Neural cell (in vitro differentiated cells): ENCODE results near the gene GRAMD4.

Experiments used
- EP300 ChIP-seq: fragments of 450-650 bp; conservative IDR thresholded peaks from 2 replicates; pipeline ENCODE4 v1.6.1; 2014; ENCODE audit warnings: antibody characterized with exemption, mild to moderate bottlenecking, moderate library complexity; ENCODE audit not compliant: poor library complexity, severe bottlenecking
- EZH2 ChIP-seq: fragments of 200-600, 300-800 bp; shearing (Covaris generic), sonication (generic); IDR thresholded peaks from 2 replicates; pipeline ENCODE4 v1.6.1; 2014; ENCODE audit warnings: antibody characterized with exemption, low read length, borderline replicate concordance, mild to moderate bottlenecking; ENCODE audit not compliant: insufficient read depth, poor library complexity, severe bottlenecking
- POLR2AphosphoS5 ChIP-seq: IDR thresholded peaks from 2 replicates; pipeline ENCODE4 v1.6.1; 2012
- RAD21 ChIP-seq: fragments of 450-650 bp; conservative IDR thresholded peaks from 2 replicates; pipeline ENCODE4 v1.6.1; 2014; ENCODE audit warnings: antibody characterized with exemption, mild to moderate bottlenecking, moderate library complexity
- TAF1 ChIP-seq: IDR thresholded peaks from 2 replicates; pipeline ENCODE4 v1.6.1; 2012; ENCODE audit warnings: low read depth
- TF ChIP-seq, protein P1 (sequence below): fragments of 450-650 bp; IDR thresholded peaks from 2 replicates; pipeline ENCODE4 v1.5.1; 2014; ENCODE audit warnings: antibody characterized with exemption, mild to moderate bottlenecking, moderate library complexity; ENCODE audit not compliant: poor library complexity, severe bottlenecking

DNA sequence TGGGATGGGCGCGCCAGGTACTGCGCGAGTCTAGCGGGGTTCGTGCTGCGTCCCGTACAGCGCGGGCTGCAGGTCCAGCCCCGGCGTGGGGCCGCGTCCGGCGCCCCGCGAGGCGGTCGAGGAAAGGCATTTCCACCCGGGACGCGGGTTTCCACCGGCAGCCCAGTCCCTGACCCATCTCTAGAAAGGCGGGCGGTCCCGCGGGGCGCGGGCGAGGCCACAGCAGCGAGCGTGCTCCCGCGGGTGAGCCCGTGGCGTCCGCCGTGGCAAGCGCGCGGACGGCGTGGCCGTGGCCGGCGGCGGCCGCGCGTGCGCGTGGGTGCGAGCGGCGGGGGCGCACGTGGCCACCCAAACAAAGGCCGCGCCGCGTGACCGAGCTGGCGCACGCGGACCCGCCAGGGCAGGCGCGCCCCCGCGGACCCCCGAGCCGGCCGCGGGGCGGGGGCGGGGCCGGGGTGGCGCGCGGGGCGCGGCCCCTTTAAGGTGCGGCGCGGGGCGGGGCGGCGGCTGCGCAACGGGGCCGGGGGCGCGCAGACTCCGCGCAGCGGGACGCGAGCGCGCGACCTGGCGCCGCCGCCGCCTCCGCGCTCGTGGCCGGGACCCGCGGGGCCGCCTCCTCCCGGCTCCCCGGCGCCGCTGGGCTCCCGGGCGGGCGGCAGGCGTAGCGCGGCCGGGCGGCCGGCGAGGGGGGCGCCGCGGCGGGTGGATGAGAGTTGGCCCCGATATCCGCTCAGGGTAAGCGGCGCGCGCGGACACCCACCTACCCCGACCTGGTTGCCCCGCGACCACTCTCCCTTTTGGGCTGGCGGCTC is 43.4 kb upstream of the GRAMD4 start:
- TF ChIP-seq EP300 (peak; percentile 17), POLR2AphosphoS5 (peak; percentile 35), RAD21 (no peak), TAF1 (no peak), EZH2 (no peak)
- TF ChIP-seq, protein P1, sequence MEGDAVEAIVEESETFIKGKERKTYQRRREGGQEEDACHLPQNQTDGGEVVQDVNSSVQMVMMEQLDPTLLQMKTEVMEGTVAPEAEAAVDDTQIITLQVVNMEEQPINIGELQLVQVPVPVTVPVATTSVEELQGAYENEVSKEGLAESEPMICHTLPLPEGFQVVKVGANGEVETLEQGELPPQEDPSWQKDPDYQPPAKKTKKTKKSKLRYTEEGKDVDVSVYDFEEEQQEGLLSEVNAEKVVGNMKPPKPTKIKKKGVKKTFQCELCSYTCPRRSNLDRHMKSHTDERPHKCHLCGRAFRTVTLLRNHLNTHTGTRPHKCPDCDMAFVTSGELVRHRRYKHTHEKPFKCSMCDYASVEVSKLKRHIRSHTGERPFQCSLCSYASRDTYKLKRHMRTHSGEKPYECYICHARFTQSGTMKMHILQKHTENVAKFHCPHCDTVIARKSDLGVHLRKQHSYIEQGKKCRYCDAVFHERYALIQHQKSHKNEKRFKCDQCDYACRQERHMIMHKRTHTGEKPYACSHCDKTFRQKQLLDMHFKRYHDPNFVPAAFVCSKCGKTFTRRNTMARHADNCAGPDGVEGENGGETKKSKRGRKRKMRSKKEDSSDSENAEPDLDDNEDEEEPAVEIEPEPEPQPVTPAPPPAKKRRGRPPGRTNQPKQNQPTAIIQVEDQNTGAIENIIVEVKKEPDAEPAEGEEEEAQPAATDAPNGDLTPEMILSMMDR = no peak
